Measurements from ENCODE around the gene AKAP13.

Gene AKAP13

GRCh38 chr15:85619992-85620689, 239.7 kb downstream of the AKAP13 start:
- Histone ChIP-seq H3K4me3 (peak overlapping the region; percentile 20 to 39 (median 30)), H3K27ac (peak overlapping the region; percentile 45 to 92 (median 79))

GRCh38 chr15:85620690-85621049, 240.3 kb downstream of the AKAP13 start:
- H3K27ac ChIP-seq: peak overlapping the region in 20 of 21 experiments; percentile 57 to 92 (median 80)

GRCh38 chr15:85621094-85621493, 240.7 kb downstream of the AKAP13 start:
- peak overlapping the region in 20 of 21 experiments; percentile 57 to 92 (median 80) for H3K27ac ChIP-seq
- peak overlapping the region; percentile 20 to 39 (median 30) for H3K4me3 ChIP-seq

More at GRCh38 chr15:85620690-85621049, 240.3 kb downstream of the AKAP13 start:
- H3K4me3 ChIP-seq: peak overlapping the region; percentile 20 to 39 (median 30)

- peak overlapping the region in 6 of 7 experiments; percentile 10 to 39 (median 32) for H3K4me3 ChIP-seq
Observed at GRCh38 chr15:85622221-85622831, 241.9 kb downstream of the AKAP13 start.

GRCh38 chr15:85623315-85624049, 243.1 kb downstream of the AKAP13 start:
- H3K4me3 ChIP-seq: no peak overlapping the region

More at GRCh38 chr15:85622221-85622831, 241.9 kb downstream of the AKAP13 start:
- peak overlapping the region in 18 of 21 experiments; percentile 14 to 92 (median 81) for H3K27ac ChIP-seq

GRCh38 chr15:85624291-85624801, 243.9 kb downstream of the AKAP13 start:
- H3K4me3 ChIP-seq: no peak overlapping the region
- H3K27ac ChIP-seq: peak overlapping the region in 19 of 21 experiments; percentile 31 to 92 (median 68)

More at GRCh38 chr15:85623315-85624049, 243.1 kb downstream of the AKAP13 start:
- peak overlapping the region in 18 of 21 experiments; percentile 31 to 92 (median 72) for H3K27ac ChIP-seq

- Histone ChIP-seq H3K4me3 (no peak overlapping the region), H3K27ac (peak overlapping the region in 19 of 21 experiments; percentile 2 to 87 (median 66))
Observed at GRCh38 chr15:85625166-85625830, 244.9 kb downstream of the AKAP13 start.

- no peak overlapping the region for H3K4me3 ChIP-seq
- peak overlapping the region in 17 of 21 experiments; percentile 2 to 87 (median 66) for H3K27ac ChIP-seq
Observed at GRCh38 chr15:85625856-85626255, 245.5 kb downstream of the AKAP13 start.

GRCh38 chr15:85627213-85627935, 247.0 kb downstream of the AKAP13 start:
- no peak overlapping the region for H3K4me3 ChIP-seq
- H3K27ac ChIP-seq: peak overlapping the region in 2 of 21 experiments; percentile 15 to 87

- no peak overlapping the region for H3K27ac ChIP-seq
Observed at GRCh38 chr15:85630311-85630710, 249.9 kb downstream of the AKAP13 start.

GRCh38 chr15:85631018-85631417, 250.6 kb downstream of the AKAP13 start:
- H3K4me3 ChIP-seq: no peak overlapping the region
- peak overlapping the region in 1 of 21 experiments; percentile 9 for H3K27ac ChIP-seq

More at GRCh38 chr15:85630311-85630710, 249.9 kb downstream of the AKAP13 start:
- no peak overlapping the region for H3K4me3 ChIP-seq

- Histone ChIP-seq H3K27ac (no peak overlapping the region), H3K4me3 (no peak overlapping the region)
Observed at GRCh38 chr15:85632014-85632413, 251.6 kb downstream of the AKAP13 start.

GRCh38 chr15:85633859-85634258, 253.5 kb downstream of the AKAP13 start:
- H3K4me3 ChIP-seq: no peak overlapping the region
- H3K27ac ChIP-seq: peak overlapping the region in 1 of 21 experiments; percentile 33

- no peak overlapping the region for H3K4me3 ChIP-seq
- no peak overlapping the region for H3K27ac ChIP-seq
Observed at GRCh38 chr15:85636351-85636750, 255.9 kb downstream of the AKAP13 start.

GRCh38 chr15:85639752-85640381, 259.5 kb downstream of the AKAP13 start:
- peak overlapping the region in 13 of 21 experiments; percentile 13 to 76 (median 50) for H3K27ac ChIP-seq

GRCh38 chr15:85642065-85642692, 261.8 kb downstream of the AKAP13 start:
- Histone ChIP-seq H3K27ac (peak overlapping the region in 15 of 21 experiments; percentile 12 to 82 (median 73)), H3K4me3 (no peak overlapping the region)

More at GRCh38 chr15:85639752-85640381, 259.5 kb downstream of the AKAP13 start:
- H3K4me3 ChIP-seq: no peak overlapping the region

- peak overlapping the region in 14 of 21 experiments; percentile 21 to 82 (median 74) for H3K27ac ChIP-seq
- no peak overlapping the region for H3K4me3 ChIP-seq
Observed at GRCh38 chr15:85642693-85643066, 262.3 kb downstream of the AKAP13 start.

All from skin epidermis (tissue), 12 donors.